GM19023 (cell line): ENCODE results near the gene MSI2.

Experiments used
- ATAC-seq: cut with Tn5 transposase; IDR thresholded peaks from one replicate; pipeline ENCODE4 v1.9.1; 2021; ENCODE audit warnings: mild to moderate bottlenecking, moderate library complexity; ENCODE audit not compliant: unreplicated experiment

MSI2 gene

GRCh38 chr17:57548421-57549410 lies 292.4 kb downstream of the MSI2 start:
- no peak for ATAC-seq

- ATAC-seq, result no peak
Measured at GRCh38 chr17:57549468-57549867, 293.1 kb downstream of the MSI2 start.

- ATAC-seq, result no peak
Measured at GRCh38 chr17:57550016-57550415, 293.7 kb downstream of the MSI2 start.

- no peak for ATAC-seq
Measured at GRCh38 chr17:57550668-57551315, 294.5 kb downstream of the MSI2 start.

GRCh38 chr17:57551321-57552079 lies 295.2 kb downstream of the MSI2 start:
- ATAC-seq, result peak; percentile 52

- ATAC-seq, result peak; percentile 40
Measured at GRCh38 chr17:57552114-57552624, 295.8 kb downstream of the MSI2 start.

- ATAC-seq, result no peak
Measured at GRCh38 chr17:57553526-57553925, 297.2 kb downstream of the MSI2 start.

- ATAC-seq, result no peak
Measured at GRCh38 chr17:57553991-57554825, 297.9 kb downstream of the MSI2 start.

- no peak for ATAC-seq
Measured at GRCh38 chr17:57554826-57555635, 298.7 kb downstream of the MSI2 start.

GRCh38 chr17:57555636-57556175 lies 299.4 kb downstream of the MSI2 start:
- no peak for ATAC-seq

- ATAC-seq, result no peak
Measured at GRCh38 chr17:57556320-57556719, 300.0 kb downstream of the MSI2 start.

- ATAC-seq, result no peak
Measured at GRCh38 chr17:57556977-57557376, 300.7 kb downstream of the MSI2 start.

- no peak for ATAC-seq
Measured at GRCh38 chr17:57557416-57557815, 301.1 kb downstream of the MSI2 start.

- ATAC-seq, result no peak
Measured at GRCh38 chr17:57557834-57558681, 301.7 kb downstream of the MSI2 start.

- ATAC-seq, result no peak
Measured at GRCh38 chr17:57559226-57559625, 302.9 kb downstream of the MSI2 start.

- ATAC-seq, result no peak
Measured at GRCh38 chr17:57559634-57560318, 303.5 kb downstream of the MSI2 start.

GRCh38 chr17:57560319-57560705 lies 304.0 kb downstream of the MSI2 start:
- ATAC-seq, result no peak
